ENCODE measurements around the gene HBZ. TPM values are rescaled to one million over a fixed set of nuclear protein-coding genes. Genes with fewer than 3 reads are reported as not detected.

HBZ gene
- total RNA-seq, 4 donors from 2014 or later, result not detected

DNA sequence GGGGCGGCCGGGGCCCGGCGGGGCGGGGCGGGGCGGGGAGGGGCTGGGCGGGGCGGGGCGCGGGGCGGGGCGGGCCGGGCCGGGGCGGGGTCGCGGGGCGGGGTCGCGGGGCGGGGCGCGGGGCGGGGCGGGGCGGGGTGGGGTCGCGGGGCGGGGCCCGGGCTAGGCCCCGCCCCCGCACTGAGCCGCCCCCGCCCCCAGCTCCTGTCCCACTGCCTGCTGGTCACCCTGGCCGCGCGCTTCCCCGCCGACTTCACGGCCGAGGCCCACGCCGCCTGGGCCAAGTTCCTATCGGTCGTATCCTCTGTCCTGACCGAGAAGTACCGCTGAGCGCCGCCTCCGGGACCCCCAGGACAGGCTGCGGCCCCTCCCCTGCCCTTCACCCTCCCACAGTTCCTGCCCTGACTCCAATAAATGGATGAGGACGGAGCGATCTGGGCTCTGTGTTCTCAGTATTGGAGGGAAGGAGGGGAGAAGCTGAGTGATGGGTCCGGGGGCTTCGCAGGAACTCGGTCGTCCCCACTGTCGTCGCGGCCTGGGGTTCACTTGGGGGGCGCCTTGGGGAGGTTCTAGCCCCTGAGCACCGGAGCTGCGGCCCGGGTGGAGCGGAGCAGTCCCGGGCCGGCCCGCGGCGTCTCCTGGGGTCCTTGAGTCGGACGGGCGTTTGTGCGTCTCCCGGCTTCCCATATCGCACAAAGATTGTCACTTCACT, 12.5 kb downstream of the HBZ start:
- peaks cover 0 to 42% of the 10 kb centered on the region in 2 donors for H3K27me3 ChIP-seq
- no peaks in the 10 kb centered on the region for H3K36me3 ChIP-seq
- H3K4me3 ChIP-seq, result peak overlapping the region in 1 of 4 donors; percentile 12
- H3K9me3 ChIP-seq, result no peaks in the 10 kb centered on the region
- no peak for DNase-seq
- H3K4me1 ChIP-seq, result peaks cover 0 to 18% (median 8%) of the 10 kb centered on the region in 4 donors
- TF ChIP-seq POLR2A (IDR thresholded peaks at IDR 0.05), result no peak
- H3K27ac ChIP-seq, result no peak overlapping the region

DNA sequence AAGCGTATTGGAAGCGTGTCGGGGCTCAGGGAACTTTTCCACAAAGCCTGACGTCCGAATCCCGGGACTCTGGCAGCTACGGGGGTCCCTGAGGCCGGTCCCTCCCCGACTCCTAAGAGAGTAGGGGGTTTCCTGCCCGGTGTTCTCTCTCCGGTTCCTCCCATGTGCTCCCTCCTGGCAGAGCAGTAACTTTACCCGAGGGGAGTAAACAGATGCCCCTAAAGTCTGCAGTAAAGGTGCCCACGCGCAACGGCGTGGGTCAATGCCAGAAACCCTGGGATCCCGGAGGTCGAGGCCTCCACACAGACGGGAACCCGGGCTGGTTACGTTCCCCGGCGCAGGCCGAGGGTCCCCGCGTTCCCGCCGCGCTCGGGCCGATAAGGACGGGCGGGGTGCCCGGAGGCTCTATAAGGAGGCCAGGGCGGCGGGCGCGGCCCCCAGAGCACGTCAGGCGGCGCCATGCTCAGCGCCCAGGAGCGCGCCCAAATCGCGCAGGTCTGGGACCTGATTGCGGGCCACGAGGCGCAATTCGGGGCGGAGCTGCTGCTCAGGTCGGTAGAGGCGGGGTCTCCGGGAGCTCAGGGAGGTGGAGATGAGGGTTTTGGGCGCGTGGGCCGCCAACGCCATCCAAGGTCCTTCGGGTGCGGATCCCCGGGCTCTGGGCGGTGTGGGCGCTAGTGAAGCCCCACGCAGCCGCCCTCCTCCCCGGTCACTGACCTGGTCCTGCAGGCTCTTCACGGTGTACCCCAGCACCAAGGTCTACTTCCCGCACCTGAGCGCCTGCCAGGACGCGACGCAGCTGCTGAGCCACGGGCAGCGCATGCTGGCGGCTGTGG, 13.3 kb downstream of the HBZ start, which contains the start of gene HBM:
TSS of gene HBM (plus strand) at position 440 of the 836 bp plus-strand sequence. CDS start at position 460, 20 bp downstream.
- TF ChIP-seq CTCF (IDR thresholded peaks at IDR 0.05), result no peak
- TF ChIP-seq POLR2A (IDR thresholded peaks at IDR 0.05), result no peak
- H3K36me3 ChIP-seq, result no peaks in the 10 kb centered on the region
- H3K4me3 ChIP-seq, result peak within 1 kb of the TSS in 1 of 4 donors; percentile 12
- peaks cover 0 to 18% (median 8%) of the 10 kb centered on the region in 4 donors for H3K4me1 ChIP-seq
- no peak within 1 kb of the TSS for H3K27ac ChIP-seq
- no peaks in the 10 kb centered on the region for H3K9me3 ChIP-seq
- no peak for DNase-seq
- H3K27me3 ChIP-seq, result peaks cover 0 to 42% of the 10 kb centered on the region in 2 donors

- H3K4me3 ChIP-seq, result no peak overlapping the region
- no peaks in the 10 kb centered on the region for H3K9me3 ChIP-seq
- no peaks in the 10 kb centered on the region for H3K36me3 ChIP-seq
- DNase-seq, result no peak
- H3K27me3 ChIP-seq, result peaks cover 0 to 47% of the 10 kb centered on the region in 2 donors
- H3K27ac ChIP-seq, result no peak overlapping the region
- peaks cover 0 to 18% (median 8%) of the 10 kb centered on the region in 4 donors for H3K4me1 ChIP-seq
- TF ChIP-seq CTCF (IDR thresholded peaks at IDR 0.05) (no peak), POLR2A (IDR thresholded peaks at IDR 0.05) (no peak)
Observed at GRCh38 chr16:166375-167121, 14.1 kb downstream of the HBZ start.

DNA sequence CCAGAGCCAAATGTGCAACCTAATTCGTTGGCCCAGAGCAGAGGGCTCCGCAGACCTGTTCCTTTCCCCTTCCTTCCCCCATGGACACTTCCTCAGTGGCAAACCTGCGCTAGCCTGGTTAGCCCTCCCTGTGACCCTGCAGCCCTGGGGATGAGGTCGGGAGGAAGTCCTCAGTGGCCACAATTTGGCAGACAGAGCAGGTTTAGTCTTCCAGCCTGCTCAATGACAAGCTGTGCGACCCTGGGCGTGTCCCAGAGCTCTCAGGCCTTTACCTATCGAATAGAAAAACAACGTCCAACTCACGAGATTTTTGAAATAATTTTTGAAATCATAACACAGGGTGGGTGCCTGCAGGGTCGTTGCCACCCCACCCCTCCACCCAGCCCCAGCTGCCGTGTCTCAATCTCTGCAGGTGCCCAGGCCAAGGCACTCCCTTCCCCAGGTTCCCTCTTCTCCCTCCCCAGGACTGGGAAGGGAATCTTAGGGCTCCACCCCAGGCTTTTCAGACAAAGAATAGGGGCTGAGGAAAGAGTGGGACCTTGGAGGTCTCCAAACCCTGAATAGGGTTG, 14.8 kb downstream of the HBZ start:
- Histone ChIP-seq H3K27ac (no peak overlapping the region), H3K4me3 (no peak overlapping the region), H3K27me3 (peaks cover 0 to 49% of the 10 kb centered on the region in 2 donors), H3K36me3 (no peaks in the 10 kb centered on the region), H3K4me1 (peaks cover 0 to 18% (median 8%) of the 10 kb centered on the region in 4 donors), H3K9me3 (no peaks in the 10 kb centered on the region)
- DNase-seq, result no peak
- TF ChIP-seq POLR2A (IDR thresholded peaks at IDR 0.05) (no peak), CTCF (IDR thresholded peaks at IDR 0.05) (no peak)

GRCh38 chr16:168424-168823, 16.0 kb downstream of the HBZ start:
- DNase-seq, result no peak
- H3K27me3 ChIP-seq, result peaks cover 0 to 49% of the 10 kb centered on the region in 2 donors
- H3K4me3 ChIP-seq, result no peak overlapping the region
- peaks cover 0 to 18% (median 8%) of the 10 kb centered on the region in 4 donors for H3K4me1 ChIP-seq
- no peak overlapping the region for H3K27ac ChIP-seq
- H3K9me3 ChIP-seq, result no peaks in the 10 kb centered on the region
- no peaks in the 10 kb centered on the region for H3K36me3 ChIP-seq
- TF ChIP-seq CTCF (IDR thresholded peaks at IDR 0.05), result no peak
- TF ChIP-seq POLR2A (IDR thresholded peaks at IDR 0.05), result no peak

Measured in Peyer's patch (tissue), 4 donors.